Stomach (tissue), 4 donors: Measurements from ENCODE around the gene CLCN1.

ENCODE experiments used
- POLR2AphosphoS5 ChIP-seq, 3 donors: sonication (generic); formaldehyde crosslinking; IDR thresholded peaks; one replicate each; pipeline ENCODE4 v1.6.1; 2016; ENCODE audit warnings: antibody characterized with exemption in 3 of 3
- TF ChIP-seq, protein P1 (sequence below), 7 experiments: fragments of 450-650 bp in 4 of 7; fragments of 200-600 bp in 3 of 7; sonication (generic) in 3 of 7; IDR thresholded peaks; one replicate each; pipeline ENCODE4 v1.5.1; 2016 to 2019; ENCODE audit warnings: antibody characterized with exemption in 7 of 7, control low read depth in 2 of 7, mild to moderate bottlenecking in 1 of 7

DNA sequence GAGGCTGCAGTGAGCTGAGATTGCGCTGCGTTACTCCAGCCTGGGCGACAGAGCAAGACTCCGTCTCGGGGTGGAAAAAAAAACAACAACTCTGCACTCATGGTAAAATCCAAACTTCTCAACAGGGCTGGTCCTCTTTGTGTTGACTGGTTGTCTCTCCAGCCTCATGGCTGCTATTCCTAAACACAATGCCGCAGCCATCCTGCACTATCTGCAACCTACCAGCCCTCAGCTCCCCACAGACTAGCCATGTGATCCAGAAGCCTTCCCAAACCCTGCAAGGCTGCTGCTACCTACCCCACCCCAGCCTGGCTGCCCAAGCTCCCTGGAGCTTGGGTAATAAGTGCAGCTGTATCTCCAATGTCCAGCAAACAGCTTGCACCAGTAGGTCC, 77.0 kb downstream of the CLCN1 start:
- TF ChIP-seq, protein P1, sequence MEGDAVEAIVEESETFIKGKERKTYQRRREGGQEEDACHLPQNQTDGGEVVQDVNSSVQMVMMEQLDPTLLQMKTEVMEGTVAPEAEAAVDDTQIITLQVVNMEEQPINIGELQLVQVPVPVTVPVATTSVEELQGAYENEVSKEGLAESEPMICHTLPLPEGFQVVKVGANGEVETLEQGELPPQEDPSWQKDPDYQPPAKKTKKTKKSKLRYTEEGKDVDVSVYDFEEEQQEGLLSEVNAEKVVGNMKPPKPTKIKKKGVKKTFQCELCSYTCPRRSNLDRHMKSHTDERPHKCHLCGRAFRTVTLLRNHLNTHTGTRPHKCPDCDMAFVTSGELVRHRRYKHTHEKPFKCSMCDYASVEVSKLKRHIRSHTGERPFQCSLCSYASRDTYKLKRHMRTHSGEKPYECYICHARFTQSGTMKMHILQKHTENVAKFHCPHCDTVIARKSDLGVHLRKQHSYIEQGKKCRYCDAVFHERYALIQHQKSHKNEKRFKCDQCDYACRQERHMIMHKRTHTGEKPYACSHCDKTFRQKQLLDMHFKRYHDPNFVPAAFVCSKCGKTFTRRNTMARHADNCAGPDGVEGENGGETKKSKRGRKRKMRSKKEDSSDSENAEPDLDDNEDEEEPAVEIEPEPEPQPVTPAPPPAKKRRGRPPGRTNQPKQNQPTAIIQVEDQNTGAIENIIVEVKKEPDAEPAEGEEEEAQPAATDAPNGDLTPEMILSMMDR (IDR thresholded peaks at IDR 0.05), result no peak
- TF ChIP-seq POLR2AphosphoS5 (IDR thresholded peaks at IDR 0.05), result no peak
